B cell (primary cell): ENCODE data around the gene ANKFN1. TPM values are rescaled to one million over a fixed set of nuclear protein-coding genes. Genes with fewer than 3 reads are reported as not detected.

Experiments
- ATAC-seq: fragments of 200-7000 bp; cut with Tn5 transposase; one replicate; pipeline ENCODE4 v1.10.0; 2021; ENCODE audit warnings: low read depth, mild to moderate bottlenecking, moderate number of reproducible peaks, moderate library complexity
- CTCF ChIA-PET: fragments of 350-600 bp; sonication (Branson Sonifier 250); formaldehyde crosslinking; loops from one replicate; lab custom pipeline; 2021; ENCODE audit warnings: antibody characterized with exemption, inconsistent platforms; lab: Charles Lee
- POLR2A ChIA-PET: fragments of 350-600 bp; sonication (Branson Sonifier 250); formaldehyde crosslinking; loops from one replicate; lab custom pipeline; 2021; ENCODE audit warnings: antibody characterized with exemption; lab: Charles Lee
- DNase-seq: peaks from one replicate; pipeline ENCODE4 v3.0.0; 2013
- H2AFZ ChIP-seq: 2 replicates; pipeline ENCODE4 v1.6.1; 2012; ENCODE audit warnings: mild to moderate bottlenecking, low read depth, low read length; ENCODE audit not compliant: insufficient read depth, poor library complexity, severe bottlenecking
- H3K27ac ChIP-seq, 2 donors: 1 replicate in 1 of 2; 2 replicates in 1 of 2; pipeline ENCODE4 v1.5.1; 2012 to 2013; ENCODE audit warnings: low read length in 2 of 2, mild to moderate bottlenecking in 2 of 2, moderate library complexity in 1 of 2
- H3K27me3 ChIP-seq, 4 experiments: fragments of 200-600 bp in 1 of 4; sonication (generic) in 1 of 4; replicated peaks in 1 of 4; 1 replicate in 2 of 4; 2 replicates in 2 of 4; pipeline versions ENCODE4 v1.6.1 to v1.7.0; 2013 to 2016; ENCODE audit warnings: low read length in 3 of 4, mild to moderate bottlenecking in 2 of 4, mixed read lengths in 1 of 4, moderate library complexity in 1 of 4; ENCODE audit not compliant: insufficient read depth in 4 of 4, control insufficient read depth in 3 of 4; ENCODE audit errors: control extremely low read depth in 1 of 4
- H3K36me3 ChIP-seq, 2 experiments: replicated peaks in 1 of 2; 1 replicate in 1 of 2; 2 replicates in 1 of 2; pipeline versions ENCODE4 v1.6.1 to v1.7.1; 2013; ENCODE audit warnings: low read length in 1 of 2; ENCODE audit not compliant: insufficient read depth in 2 of 2, control insufficient read depth in 1 of 2; ENCODE audit errors: control extremely low read depth in 1 of 2, extremely low read depth in 1 of 2
- H3K4me1 ChIP-seq, 2 donors: fragments of 200-600 bp in 1 of 2; sonication (generic) in 1 of 2; 1 replicate in 1 of 2; 2 replicates in 1 of 2; pipeline versions ENCODE4 v1.5.1 to v1.6.1; 2013 to 2017; ENCODE audit warnings: low read length in 2 of 2; ENCODE audit not compliant: control insufficient read depth in 2 of 2, insufficient read depth in 2 of 2
- H3K4me2 ChIP-seq: replicated peaks from 2 replicates; pipeline ENCODE3; 2012; ENCODE audit warnings: mild to moderate bottlenecking, low read depth, low read length; ENCODE audit not compliant: poor library complexity, severe bottlenecking
- H3K4me3 ChIP-seq, 5 experiments: fragments of 200-600 bp in 1 of 5; sonication (generic) in 1 of 5; 1 replicate in 3 of 5; 2 replicates in 2 of 5; pipeline versions ENCODE4 v1.5.1 to v1.7.0; 2011 to 2016; ENCODE audit warnings: low read length in 4 of 5, mild to moderate bottlenecking in 4 of 5, low read depth in 2 of 5, control low read depth in 1 of 5, moderate library complexity in 1 of 5; ENCODE audit not compliant: insufficient read depth in 1 of 5; ENCODE audit errors: control extremely low read depth in 1 of 5, extremely low read depth in 1 of 5
- H3K79me2 ChIP-seq: fragments of 200-600 bp; sonication (generic); one replicate; pipeline ENCODE4 v1.6.0; 2016; ENCODE audit warnings: low read length; ENCODE audit not compliant: control insufficient read depth, insufficient read depth
- H3K9ac ChIP-seq: fragments of 200-600 bp; sonication (generic); 2 replicates; pipeline ENCODE4 v1.6.1; 2017; ENCODE audit warnings: mild to moderate bottlenecking, low read length, moderate library complexity
- H3K9me3 ChIP-seq, 3 donors: one replicate each; pipeline versions ENCODE4 v1.6.1 to v1.7.1; 2013; ENCODE audit warnings: low read length in 2 of 3; ENCODE audit not compliant: control insufficient read depth in 2 of 3, insufficient read depth in 1 of 3; ENCODE audit errors: control extremely low read depth in 1 of 3
- H4K20me1 ChIP-seq: 2 replicates; pipeline ENCODE4 v1.6.0; 2012; ENCODE audit warnings: mild to moderate bottlenecking, low read length; ENCODE audit not compliant: insufficient read depth, control insufficient read depth, poor library complexity, severe bottlenecking
- H3K27ac Mint-ChIP-seq: one replicate; pipeline ENCODE4 v1.8.0; 2021; ENCODE audit warnings: mixed read lengths
- H3K27me3 Mint-ChIP-seq: one replicate; pipeline ENCODE4 v1.8.0; 2021; ENCODE audit warnings: mixed read lengths
- H3K4me1 Mint-ChIP-seq: one replicate; pipeline ENCODE4 v1.8.0; 2021; ENCODE audit warnings: mixed read lengths
- H3K4me3 Mint-ChIP-seq: one replicate; pipeline ENCODE4 v1.8.0; 2021; ENCODE audit warnings: mixed read lengths
- H3K9me3 Mint-ChIP-seq: one replicate; pipeline ENCODE4 v1.8.0; 2022; ENCODE audit warnings: mixed read lengths; ENCODE audit not compliant: insufficient read depth
- CTCF ChIP-seq: fragments of 200-600 bp; IDR thresholded peaks from one replicate; pipeline ENCODE4 v1.8.0; 2022; ENCODE audit warnings: antibody characterized with exemption, mild to moderate bottlenecking
- EZH2 ChIP-seq: IDR thresholded peaks from 2 replicates; pipeline ENCODE4 v1.6.1; 2012; ENCODE audit warnings: borderline replicate concordance, low read depth, mild to moderate bottlenecking, moderate library complexity, low read length; ENCODE audit not compliant: insufficient read depth, poor library complexity, severe bottlenecking
- WGBS: methylation state at CpG from one replicate; pipeline ENCODE4 v1.1.5; 2013; ENCODE audit warnings: missing lambda C conversion rate; ENCODE audit not compliant: insufficient coverage; 5-methylcytosine and 5-hydroxymethylcytosine counted together
- intact Hi-C: fragments of 100-400 bp; cut with micrococcal nuclease; formaldehyde crosslinking; loops from one replicate; pipeline ENCODE4 v1.10.0; 2022
- polyA plus RNA-seq: library from polyadenylated mRNA; depleted of rRNA; stranded (reverse); fragments of >200 nt; gene quantifications from 2 replicates; pipeline ENCODE4 v1.2.3, GENCODE V29; 2012
- total RNA-seq, 2 donors: library from RNA; stranded (reverse); fragments of 120-200 nt in 1 of 2; gene quantifications; 1 replicate in 1 of 2; 2 replicates in 1 of 2; pipeline versions ENCODE4 v1.2.3 to v1.2.4, GENCODE V29; 2013 to 2022

ANKFN1 gene
- total and polyA plus RNA-seq, 2 donors (not counting 1 experiment from before 2014, with no cell fraction given) = not detected

GRCh38 chr17:56148333-56148732 lies 4.9 kb upstream of the ANKFN1 start:
- no peak overlapping the region for H3K4me3 Mint-ChIP-seq
- H3K9me3 ChIP-seq = peaks cover 0 to 7% (median 0%) of the 10 kb centered on the region in 3 donors
- no peaks in the 10 kb centered on the region for H3K27me3 ChIP-seq
- no peak for ATAC-seq
- no peaks in the 10 kb centered on the region for H3K36me3 ChIP-seq
- no peak overlapping the region for H3K9ac ChIP-seq
- no peaks in the 10 kb centered on the region for H3K9me3 Mint-ChIP-seq
- no peaks in the 10 kb centered on the region for H3K79me2 ChIP-seq
- no peak for DNase-seq
- H3K4me3 ChIP-seq = no peak overlapping the region
- CTCF ChIA-PET = no interaction called here
- no peak overlapping the region for H3K27ac ChIP-seq
- no peak overlapping the region for H2AFZ ChIP-seq
- intact Hi-C loops = no loop called here
- TF ChIP-seq EZH2 (no peak), CTCF (no peak)
- H3K4me1 ChIP-seq = no peaks in the 10 kb centered on the region
- whole genome bisulfite sequencing = 85% methylated on average over 2 of the region's 2 CpGs
- no peaks in the 10 kb centered on the region for H3K27me3 Mint-ChIP-seq
- POLR2A ChIA-PET = no interaction called here
- H3K4me1 Mint-ChIP-seq = no peaks in the 10 kb centered on the region
- no peak overlapping the region for H3K27ac Mint-ChIP-seq
- H3K4me2 ChIP-seq = no peak overlapping the region
- no peaks in the 10 kb centered on the region for H4K20me1 ChIP-seq

DNA sequence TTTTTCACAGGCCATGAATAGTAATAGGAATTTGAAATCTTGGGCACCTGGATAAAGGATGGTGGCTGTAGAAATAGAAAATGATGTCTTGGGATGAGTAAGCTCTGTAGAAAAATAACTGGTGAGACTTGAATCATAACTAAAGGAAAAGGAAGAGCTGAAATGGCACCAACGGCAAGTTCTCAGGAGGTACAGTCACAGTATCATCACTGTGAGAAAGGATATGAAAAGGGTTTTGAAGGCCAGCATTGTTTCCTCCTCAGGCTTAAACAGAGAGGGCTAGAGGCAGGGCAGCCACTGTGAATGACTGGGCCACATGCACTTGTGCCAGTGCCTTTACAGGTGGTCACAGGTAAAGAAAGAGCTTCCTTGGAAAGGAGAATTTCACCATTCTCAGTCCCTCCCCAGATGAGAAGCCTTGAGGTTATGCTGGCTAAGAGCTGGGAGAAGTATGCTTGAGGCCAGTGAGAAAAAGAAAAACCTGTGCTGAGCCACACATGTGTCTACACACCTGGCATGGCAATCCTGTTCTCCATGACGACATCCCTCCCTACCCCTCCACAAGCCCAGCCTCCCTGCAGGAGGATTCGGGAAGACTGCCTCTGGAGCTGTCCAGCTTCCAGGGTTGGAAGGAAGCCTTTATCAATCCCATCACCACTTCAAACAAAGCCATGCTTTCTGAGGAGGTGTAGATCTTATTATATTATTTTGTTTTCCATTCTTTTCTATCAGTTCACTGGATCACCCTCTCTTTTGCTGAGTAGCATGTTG lies 3.8 kb upstream of the ANKFN1 start:
- 80% methylated on average over 1 of the region's 3 CpGs for WGBS
- Histone ChIP-seq H3K4me2 (no peak overlapping the region), H3K79me2 (no peaks in the 10 kb centered on the region), H3K36me3 (no peaks in the 10 kb centered on the region), H3K27me3 (no peaks in the 10 kb centered on the region), H3K9me3 (peaks cover 0 to 7% (median 0%) of the 10 kb centered on the region in 3 donors), H3K9ac (no peak overlapping the region), H3K4me1 (no peaks in the 10 kb centered on the region), H2AFZ (no peak overlapping the region), H4K20me1 (no peaks in the 10 kb centered on the region), H3K4me3 (no peak overlapping the region), H3K27ac (no peak overlapping the region)
- Mint-ChIP-seq H3K4me3 (no peak overlapping the region), H3K27ac (no peak overlapping the region), H3K4me1 (no peaks in the 10 kb centered on the region), H3K27me3 (no peaks in the 10 kb centered on the region), H3K9me3 (no peaks in the 10 kb centered on the region)
- intact Hi-C loops = no loop called here
- POLR2A ChIA-PET = no interaction called here
- CTCF ChIA-PET = no interaction called here
- ATAC-seq = no peak
- TF ChIP-seq EZH2 = no peak
- TF ChIP-seq CTCF = no peak
- no peak for DNase-seq
